Embryonic facial prominence (tissue), 1 donor: ENCODE results near the gene GNAL.

Experiments
- DNase-seq: peaks from one replicate; pipeline ENCODE4 v3.0.0-alpha.2; 2016; ENCODE audit errors: extremely low spot score

GNAL gene

GRCh38 chr18:11724781-11725180 is 35.7 kb downstream of the GNAL start:
- no peak for DNase-seq

DNA sequence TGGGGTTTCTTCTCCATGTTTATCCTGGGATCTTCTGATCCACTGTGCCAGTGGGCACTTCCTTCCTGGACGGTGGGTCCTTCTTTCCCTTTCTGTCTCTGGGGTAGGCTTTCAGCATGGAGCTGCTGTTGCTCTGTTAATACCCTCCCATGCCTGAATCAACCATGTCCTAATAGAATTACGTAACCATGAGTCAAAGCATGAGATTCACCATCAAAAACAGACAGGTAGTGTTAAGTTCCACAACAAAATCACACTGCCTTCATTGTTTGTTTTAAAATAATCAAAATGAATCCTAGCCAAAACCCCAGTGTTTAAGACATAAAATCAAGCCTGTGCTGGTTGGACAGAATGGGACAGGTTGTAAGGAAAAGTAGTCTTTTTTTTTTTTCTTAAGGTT is 37.5 kb downstream of the GNAL start:
- no peak for DNase-seq

GRCh38 chr18:11728249-11728648 is 39.2 kb downstream of the GNAL start:
- no peak for DNase-seq

DNA sequence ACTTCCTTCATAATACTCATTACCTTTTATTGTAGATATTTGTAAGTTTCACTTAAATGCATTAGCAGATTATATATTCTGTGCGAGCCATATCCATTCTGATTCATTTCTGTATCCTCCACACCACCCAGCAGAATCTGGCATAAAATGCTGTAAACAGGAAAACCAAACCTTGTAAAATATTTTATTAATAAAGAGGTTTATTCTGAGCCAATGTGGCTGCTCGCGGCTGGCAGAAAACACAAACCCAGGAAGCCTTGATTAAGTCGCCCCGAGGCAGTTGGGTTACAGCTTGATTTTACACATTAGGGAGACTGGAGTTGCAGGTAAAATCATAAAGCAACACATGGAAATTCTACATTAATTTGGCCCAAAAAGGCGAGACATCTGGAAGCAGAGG is 40.5 kb downstream of the GNAL start:
- DNase-seq: no peak

GRCh38 chr18:11733031-11733430 is 44.0 kb downstream of the GNAL start:
- DNase-seq: no peak

- DNase-seq: no peak
Measured at GRCh38 chr18:11736656-11737055, 47.6 kb downstream of the GNAL start.

GRCh38 chr18:11739893-11740292 is 50.8 kb downstream of the GNAL start:
- no peak for DNase-seq

GRCh38 chr18:11740461-11740860 is 51.4 kb downstream of the GNAL start:
- no peak for DNase-seq

DNA sequence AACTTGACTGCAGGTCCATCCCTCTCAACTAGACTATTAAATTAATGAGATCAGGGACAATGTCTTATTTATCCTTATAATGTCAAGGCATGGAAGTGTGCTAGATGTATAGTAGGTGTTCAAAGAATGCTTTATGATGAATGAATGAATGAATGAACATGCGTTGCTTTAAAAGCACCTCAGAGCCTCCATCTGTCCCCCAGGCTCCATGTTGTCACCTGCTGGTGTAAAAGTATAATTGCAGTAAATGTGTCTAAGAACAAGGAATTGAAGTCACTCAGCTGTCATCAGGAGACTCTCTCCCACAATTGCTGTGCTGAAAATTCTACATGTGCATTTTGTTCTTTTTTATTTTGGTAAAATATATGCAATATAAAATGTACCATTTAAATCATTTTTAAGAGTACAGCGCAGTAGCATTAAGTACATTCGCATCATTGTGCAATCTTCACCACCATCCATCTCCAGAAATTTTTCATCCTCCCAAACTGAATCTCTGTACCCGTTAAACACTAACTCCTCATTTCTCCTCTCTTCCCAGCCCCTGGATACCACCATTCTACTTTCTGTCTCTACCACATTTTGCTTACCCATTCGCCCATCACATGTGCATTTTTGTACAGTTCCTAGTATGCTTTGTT is 52.6 kb downstream of the GNAL start:
- DNase-seq: no peak

GRCh38 chr18:11745521-11745920 is 56.5 kb downstream of the GNAL start:
- no peak for DNase-seq

GRCh38 chr18:11747286-11747685 is 58.2 kb downstream of the GNAL start:
- no peak for DNase-seq

- DNase-seq: no peak
Measured at GRCh38 chr18:11747731-11748130, 58.7 kb downstream of the GNAL start.

GRCh38 chr18:11749305-11749704 is 60.2 kb downstream of the GNAL start:
- DNase-seq: no peak

DNA sequence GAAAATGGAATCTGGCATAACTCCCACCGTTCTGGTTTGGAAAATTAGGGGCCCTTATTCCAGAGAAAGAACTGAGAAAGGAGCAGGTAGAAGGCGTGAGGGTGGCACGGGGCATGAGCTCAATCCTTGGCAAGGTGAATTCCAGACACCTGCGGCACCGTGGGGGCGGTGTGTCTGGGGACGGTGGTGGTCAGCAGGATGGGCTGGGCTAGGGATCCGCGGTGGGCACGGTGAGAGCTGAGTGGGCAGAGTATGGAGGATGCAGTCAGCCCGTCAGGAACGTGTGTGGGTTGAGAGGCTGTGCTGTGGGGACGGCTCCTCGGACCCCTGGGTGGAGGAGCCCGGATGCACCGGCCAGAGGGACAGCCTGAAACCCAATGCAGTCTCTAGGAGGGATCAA is 61.1 kb downstream of the GNAL start:
- no peak for DNase-seq

DNA sequence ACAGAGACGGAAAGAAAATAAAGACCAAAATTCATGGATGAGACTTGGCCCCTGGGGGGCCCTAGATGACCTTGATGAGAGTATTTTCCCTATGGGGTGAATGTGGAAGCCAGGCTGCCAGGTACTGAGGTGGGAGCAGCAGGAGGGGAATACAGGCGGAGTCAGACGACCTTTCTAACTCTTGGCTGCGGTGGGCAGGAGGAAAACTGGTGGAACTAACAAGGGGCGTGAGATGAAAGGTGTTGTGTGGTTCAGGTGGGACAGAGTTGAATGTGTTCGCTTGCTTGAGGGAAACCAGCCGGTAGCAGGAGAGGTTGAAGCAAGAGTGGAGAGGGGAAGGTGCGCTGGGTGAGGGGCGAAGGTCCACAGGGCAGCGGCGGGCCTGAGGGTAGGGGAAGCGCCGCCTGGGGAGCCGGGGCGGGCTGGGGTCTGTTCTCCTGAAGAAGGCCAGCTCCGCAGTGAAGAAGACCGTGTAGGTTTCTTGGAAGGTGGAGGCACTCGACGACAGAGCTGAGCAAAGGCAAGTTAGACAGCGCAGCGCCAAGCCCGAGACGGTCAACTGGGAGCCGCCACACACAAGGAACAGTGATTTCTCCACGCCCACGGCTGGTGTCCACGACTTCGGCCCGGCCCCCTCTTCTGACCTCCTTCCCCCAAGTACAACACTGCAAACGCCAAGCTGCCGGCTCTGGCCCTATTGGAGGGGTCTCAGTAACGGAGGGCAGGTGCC is 61.7 kb downstream of the GNAL start:
- DNase-seq: no peak

GRCh38 chr18:11751341-11752115 is 62.5 kb downstream of the GNAL start:
- no peak for DNase-seq

DNA sequence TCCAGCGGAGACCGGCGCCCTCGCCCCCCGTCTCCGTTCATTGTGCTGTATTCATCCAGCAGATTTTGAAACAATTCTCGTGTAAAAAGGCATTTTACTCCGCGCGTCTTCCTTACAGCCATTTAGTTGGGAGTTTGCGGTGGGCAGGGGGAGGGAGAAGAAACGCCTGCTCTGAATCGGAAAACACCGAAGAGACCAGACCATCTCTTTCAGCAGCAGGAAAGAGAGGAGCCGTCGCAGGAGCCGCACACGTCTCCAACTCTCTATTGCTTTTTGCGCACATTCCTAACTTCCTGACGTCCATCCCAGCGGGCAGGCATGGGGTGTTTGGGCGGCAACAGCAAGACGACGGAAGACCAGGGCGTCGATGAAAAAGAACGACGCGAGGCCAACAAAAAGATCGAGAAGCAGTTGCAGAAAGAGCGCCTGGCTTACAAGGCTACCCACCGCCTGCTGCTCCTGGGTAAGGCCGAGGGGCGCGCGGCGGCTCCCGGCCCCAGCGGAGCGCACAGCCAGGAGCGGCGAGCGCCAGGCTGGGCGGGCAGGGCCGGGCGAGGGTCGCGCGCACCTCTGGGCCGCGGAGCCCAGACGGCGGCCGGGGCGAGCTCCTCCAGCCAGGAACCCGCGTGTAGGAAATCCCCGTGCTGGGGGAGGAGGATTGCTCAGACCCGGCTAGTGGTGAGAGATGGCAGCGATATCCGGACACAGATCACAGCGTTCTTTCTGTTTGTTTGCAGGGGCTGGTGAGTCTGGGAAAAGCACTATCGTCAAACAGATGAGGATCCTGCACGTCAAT is 63.2 kb downstream of the GNAL start:
- no peak for DNase-seq

GRCh38 chr18:11754979-11755378 is 65.9 kb downstream of the GNAL start:
- no peak for DNase-seq

GRCh38 chr18:11757084-11757590 is 68.1 kb downstream of the GNAL start:
- DNase-seq: no peak

DNA sequence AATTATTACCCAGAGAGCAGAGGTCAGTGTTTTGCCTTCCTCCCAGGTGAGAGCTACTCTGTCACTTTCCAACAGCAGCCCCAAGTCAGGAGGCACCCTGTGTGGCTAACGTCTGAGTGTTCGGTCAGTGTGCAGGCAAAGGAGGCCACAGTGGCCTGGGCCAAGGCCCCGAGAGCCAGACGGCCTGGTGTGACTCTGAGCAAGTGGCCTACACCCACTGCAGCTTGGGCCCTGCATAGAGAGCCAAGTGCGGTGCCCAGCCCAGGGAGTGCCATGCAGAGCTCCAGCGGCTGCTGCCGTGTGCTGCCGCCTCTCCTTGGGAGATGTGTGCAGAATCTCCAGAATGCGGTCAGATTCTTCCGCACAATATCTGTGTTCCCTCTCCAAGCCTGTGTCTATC is 70.4 kb downstream of the GNAL start:
- no peak for DNase-seq

GRCh38 chr18:11760498-11761167 is 71.6 kb downstream of the GNAL start:
- no peak for DNase-seq
